HL-60/S4 (cell line): ENCODE measurements around the gene HOXA10.

ENCODE experiments used
- in situ Hi-C: fragments of 300-500 bp; cut with MboI; formaldehyde crosslinking; loops from 2 replicates; pipeline ENCODE4 v1.14.3; 2022; ENCODE audit warnings: low sequenced_read_pairs

The HOXA10 gene

DNA sequence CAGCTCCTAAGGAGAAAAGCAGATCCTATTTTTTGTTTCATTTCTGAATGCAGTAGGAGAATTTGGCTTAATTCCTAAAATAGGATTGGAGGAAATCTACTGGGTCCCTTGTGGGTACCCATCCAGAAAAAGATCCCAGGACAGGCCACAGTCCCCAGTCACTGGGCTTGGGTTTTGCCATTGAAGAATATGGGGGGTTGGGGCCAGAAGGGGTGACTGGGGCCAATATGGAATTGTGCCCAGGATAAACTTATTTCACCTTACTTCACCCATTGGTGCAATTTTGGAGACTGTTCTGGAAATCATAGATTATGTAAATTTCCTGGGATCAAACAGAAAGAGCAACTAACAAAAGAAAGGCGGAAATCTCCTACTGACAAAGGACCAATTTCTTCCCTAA lies 35.6 kb downstream of the HOXA10 start:
- in situ Hi-C loops: no loop called here

- in situ Hi-C loops: no loop called here
Measured at GRCh38 chr7:27137640-27138315, 36.3 kb downstream of the HOXA10 start.

GRCh38 chr7:27134392-27134791 lies 39.7 kb downstream of the HOXA10 start:
- in situ Hi-C loops: no loop called here

- in situ Hi-C loops: no loop called here
Measured at GRCh38 chr7:27133409-27134231, 40.5 kb downstream of the HOXA10 start.

DNA sequence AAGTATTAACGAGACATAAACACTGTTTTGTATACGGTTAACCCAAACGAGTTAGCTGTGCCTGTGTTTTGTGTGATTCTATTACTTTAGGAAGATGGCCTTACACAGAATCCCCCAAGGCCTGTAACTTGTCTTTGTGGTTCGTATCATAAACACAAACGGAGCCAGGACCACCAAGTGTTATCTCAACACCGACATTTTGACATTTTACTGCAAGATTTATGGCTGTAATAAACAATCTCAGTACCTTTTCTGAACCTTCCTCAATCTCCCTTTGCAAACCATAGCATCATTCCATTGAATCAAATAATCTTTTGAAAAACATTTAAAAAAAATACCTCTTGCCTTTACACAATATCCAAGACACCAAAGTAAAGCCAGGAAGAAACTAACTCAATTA lies 41.1 kb downstream of the HOXA10 start:
- in situ Hi-C loops: no loop called here

DNA sequence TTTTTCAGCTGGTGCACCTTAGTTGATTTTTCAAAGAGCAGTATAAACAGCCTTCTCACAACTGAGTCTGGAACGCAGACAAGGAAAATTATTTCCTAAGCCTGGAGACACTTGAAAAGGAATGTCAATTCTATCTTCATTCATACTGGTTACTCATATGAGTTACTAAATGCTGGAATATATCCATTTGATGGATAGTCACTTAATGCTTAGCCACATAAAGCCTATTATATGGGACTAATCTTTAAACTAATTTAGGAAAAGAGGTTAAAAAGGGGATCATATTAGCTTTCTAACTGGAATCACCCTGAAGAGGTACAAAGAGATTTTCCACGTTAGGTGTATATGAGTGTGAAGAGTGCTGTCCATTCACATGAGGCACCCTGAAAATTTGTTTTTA lies 41.9 kb downstream of the HOXA10 start:
- in situ Hi-C loops: no loop called here

DNA sequence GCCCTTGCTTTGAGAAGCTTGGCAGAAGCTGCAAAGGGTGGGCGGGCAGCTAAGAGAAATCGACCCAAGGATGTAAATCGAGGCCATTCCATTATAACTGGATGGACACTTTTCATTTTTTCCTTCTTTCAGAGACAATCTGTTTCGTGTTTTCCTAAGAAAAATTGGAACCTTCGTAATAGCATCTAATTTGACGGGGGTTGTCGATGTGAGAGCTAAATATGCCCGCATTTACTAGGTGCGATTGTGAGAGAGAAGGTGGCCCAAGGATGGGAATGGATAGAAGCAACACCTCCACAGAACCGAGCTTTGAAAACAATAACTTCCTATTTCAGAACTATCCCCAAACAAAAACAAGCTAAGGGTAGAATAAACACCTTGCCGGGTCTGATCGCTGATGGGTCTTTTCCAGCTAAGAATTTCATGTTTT lies 42.7 kb downstream of the HOXA10 start:
- in situ Hi-C loops: no loop called here

- in situ Hi-C loops: no loop called here
Measured at GRCh38 chr7:27130540-27131389, 43.4 kb downstream of the HOXA10 start, which contains the start of gene HOXA4. Gene HOXA4, minus strand, starts transcription at chr7:27130757. Its CDS starts 24 bp downstream, at chr7:27130733.

DNA sequence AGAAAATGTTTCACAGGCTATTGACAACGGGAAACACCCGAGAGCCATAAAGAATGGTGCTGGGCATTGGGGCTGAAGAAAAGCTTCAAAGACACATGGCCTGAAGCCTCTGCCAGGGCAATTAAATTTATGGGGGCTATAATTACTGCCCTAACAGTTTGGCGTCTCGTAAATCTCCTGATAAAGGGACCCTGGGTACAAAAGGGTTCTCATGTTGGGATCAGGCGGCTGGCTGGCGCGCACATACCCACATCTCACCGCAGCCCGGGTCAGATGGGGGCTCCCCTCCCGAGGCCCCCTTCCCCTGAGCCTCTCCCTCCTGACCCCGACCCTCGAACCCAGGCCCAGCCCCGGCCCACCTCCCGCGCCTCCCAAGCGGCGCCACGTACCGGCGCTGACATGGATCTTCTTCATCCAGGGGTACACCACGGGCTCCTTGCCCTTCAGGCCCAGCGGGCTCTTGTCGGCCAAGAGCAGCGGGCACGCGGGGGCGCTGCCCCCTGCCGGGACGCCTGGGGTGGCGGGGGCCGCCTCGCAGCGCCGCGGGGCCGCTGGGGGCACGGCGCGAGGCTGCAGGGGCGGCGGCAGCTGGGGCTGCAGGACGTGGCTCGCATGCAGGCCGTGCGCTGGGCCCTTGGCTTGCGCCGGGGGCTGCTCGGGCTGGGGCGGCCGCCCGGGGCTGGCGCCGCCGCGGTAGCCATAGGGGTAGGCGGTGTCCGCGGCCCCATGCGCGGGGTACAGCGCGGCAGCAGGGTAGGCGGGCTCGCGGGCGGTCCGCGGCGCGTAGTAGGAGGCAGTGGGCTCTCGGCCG lies 44.2 kb downstream of the HOXA10 start:
- in situ Hi-C loops: no loop called here

DNA sequence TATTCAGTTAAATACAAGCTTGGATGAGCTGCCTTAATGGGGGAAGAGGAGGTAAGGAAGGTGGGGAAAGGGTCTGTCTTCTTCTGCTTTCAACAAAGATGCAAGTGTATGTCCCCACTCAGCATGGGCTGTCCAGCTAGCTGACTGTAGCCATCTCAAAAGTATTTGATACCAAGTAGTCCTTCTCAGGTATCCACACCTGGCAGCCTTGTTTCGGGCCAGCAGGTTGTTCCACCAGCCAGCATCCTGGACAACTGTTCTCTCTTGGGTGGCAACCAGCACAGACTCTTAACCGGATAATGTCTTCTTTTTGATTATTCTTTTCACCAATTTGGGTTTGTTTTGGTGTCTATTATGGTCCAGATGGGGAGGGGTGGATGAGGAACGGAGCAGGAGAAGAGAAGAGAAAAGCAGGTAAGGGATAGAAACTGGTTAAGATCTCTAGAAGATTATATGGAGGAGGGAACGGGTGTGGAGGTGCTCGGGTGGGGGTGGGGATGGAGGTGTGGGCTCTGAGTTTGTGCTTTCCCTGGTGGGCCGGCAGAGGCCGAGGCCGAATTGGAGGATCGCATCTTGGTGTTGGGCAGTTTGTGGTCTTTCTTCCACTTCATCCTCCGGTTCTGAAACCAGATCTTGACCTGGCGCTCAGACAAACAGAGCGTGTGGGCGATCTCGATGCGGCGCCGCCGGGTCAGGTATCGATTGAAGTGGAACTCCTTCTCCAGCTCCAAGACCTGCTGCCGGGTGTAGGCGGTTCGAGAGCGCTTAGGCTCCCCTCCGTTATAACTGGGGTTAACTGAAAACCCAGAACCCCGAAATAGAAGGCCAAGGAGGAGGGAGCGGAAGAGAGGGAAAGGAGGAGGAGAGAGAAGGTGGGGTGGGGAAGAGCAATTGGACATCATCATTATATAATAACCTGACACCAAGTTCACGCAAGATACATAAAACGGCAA lies 45.1 kb downstream of the HOXA10 start:
- in situ Hi-C loops: no loop called here

GRCh38 chr7:27128034-27128433 lies 46.1 kb downstream of the HOXA10 start:
- in situ Hi-C loops: no loop called here

DNA sequence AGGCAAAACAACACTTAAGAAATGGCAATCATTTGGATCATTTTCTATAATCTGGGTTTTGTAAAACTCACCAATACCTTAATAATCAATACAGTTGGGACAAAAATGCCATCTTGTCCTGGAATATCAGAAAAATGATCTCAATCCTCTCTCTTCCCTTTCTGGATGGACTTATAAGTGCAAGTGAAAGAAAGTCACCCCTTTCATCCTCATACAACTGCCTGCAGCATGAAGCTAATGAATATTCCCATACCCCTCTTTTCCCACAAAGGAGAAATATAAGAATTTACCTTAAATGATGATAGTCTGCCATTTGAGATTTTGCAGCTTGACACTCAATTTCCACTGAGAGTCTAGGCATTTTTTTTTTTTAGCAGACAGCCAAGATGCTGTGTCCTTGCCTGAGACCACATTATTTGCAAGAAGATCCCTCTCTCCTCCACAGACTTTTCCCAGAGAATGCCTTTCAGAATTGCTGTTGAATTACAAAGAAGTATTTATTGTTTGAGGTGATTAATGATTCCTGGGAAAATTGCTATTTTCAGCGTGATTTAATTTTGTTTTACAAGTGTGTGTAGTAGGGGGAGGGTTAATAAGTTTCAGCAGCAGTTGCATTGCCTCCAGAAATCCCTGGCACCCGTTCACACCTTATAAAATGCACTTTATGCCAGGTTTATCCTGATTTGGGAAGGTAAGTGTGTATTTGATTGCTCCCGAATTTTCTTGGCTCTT lies 47.4 kb downstream of the HOXA10 start:
- in situ Hi-C loops: no loop called here

DNA sequence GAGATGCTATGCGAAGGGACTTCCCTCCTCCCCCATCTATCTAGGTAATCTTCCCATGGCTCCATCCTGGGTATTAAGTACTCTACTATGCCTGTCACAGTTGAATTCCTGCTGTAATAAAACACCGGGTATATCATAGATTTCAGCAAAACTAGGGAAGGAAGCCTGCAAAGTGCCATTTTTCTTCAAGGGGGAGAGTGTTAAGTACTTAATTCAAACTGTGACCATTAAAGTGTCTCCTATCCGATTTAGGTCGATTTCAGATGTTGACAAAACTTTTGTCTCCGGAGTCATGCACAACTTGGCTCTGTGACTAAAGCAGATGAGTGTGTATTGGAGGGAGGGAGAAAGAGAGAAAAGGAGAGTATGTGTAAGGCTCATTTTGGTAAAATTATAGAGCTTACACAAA lies 48.1 kb downstream of the HOXA10 start:
- in situ Hi-C loops: no loop called here

DNA sequence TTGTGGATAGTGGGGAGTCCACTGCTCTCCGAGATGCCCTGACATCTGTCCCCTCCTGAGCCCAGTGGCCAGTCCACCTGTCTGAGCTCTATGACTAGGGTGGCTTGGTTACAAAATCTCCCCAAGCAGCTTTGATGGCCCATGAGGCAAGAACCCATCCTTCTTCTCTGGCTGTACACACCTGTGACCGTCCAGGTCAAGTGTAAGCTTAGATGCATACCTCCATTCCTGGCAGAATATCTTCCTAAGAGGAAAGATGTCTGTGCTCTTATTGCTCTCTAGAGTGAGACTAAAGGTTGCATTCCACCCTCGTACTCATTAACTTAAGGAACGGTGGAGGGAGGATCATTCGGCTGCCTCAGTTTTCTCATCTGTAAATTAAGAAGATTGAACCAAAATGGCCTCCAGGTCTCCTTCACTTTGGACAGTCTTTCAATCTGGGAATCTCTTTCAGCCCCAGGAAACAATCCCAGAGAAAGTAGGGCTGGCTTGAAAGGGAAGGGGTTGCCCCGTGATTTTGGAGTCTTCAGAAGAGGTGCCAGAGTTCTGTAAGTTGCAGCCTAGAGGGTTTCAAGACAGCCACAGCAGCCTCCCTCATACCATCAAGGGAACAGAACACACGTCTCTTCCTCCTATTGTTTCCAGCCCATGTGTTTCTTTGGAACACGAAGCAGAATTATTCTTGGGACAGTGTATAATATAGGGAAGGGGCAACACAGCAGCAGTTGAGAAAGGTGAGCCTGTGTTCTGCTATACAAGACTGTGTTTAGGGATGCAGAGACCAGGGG lies 49.0 kb downstream of the HOXA10 start:
- in situ Hi-C loops: no loop called here

DNA sequence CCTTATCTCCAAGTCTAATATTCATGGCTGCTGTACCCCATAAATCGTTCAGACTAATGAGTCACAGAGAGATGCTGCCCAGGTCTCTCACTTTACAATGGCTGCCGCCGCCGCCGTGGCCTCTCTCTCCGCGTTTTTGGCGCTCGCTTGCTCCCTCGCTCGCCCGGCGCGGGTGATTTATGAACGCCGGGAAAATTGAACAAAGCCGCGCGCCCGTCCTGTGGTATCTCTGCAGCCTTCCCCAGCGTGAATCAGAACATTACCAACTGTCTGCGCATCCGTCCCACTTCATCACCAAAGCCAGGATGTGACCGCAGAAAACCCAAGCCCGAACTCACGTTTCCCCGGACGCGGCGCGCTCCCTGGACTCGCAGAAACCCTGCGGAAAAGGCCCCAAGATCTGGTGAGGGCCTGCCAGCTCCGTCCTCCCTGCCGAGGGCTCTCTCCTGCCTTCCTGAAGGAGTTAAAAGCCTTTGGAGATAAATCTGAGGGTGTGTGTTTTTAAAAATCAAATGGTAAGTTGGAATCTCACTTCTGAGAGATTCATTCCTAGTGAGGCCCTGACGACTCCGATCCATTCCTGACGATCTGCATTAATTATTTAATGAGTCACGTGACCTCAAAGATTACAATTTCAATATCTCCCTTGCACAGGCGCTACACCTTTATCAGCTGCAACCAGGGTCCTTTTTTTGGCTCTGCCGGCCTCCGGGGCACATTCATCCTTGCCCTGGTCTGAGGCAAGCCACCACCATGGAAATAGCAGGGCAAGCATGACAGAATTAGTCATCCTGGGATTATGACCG lies 49.8 kb downstream of the HOXA10 start:
- in situ Hi-C loops: no loop called here

GRCh38 chr7:27123477-27124053 lies 50.6 kb downstream of the HOXA10 start:
- in situ Hi-C loops: no loop called here

DNA sequence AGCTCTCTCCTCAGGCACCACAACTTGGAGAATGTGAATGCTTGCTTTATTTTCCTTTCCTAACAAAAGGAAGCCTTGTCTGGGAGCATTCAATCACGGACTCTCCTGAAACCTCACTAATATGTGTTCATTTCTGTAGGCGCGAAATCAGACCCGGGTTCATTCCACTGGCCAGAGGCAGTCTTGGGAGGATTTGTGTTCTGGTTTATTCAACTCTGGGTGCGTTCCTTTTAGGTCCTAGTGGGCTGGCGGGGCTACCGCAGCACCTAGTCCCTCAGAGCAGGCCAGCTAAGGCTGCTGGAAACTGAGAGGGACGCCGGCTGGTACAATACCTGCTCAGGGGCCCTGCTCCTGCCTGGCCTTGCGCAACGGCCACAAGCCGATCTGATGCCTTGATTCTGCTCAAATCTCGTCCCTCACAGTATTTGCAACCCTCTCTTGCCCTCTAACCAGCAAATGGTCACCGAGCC lies 51.1 kb downstream of the HOXA10 start:
- in situ Hi-C loops: no loop called here
